GM23338 (cell line): ENCODE results near the gene RC3H2. TPM values are rescaled to one million over a fixed set of nuclear protein-coding genes. Genes with fewer than 3 reads are reported as not detected.
A peak's percentile ranks its signal among the peaks of the same experiment; 100 is the strongest.

Experiments used
- ATAC-seq: fragments of 200-7000 bp; cut with Tn5 transposase; 3 replicates; pipeline ENCODE4 v1.9.1; 2020
- DNase-seq: peaks from one replicate; pipeline ENCODE4 v3.0.0-alpha.2; 2015; ENCODE audit warnings: low spot score
- H2AFZ ChIP-seq: fragments of 200-600 bp; sonication (generic); 2 replicates; pipeline ENCODE4 v1.8.0; 2016; ENCODE audit warnings: antibody characterized with exemption, mild to moderate bottlenecking, moderate library complexity
- H3F3A ChIP-seq: fragments of 200-600 bp; sonication (generic); replicated peaks from 2 replicates; pipeline ENCODE4 v1.8.0; 2017; ENCODE audit warnings: antibody characterized with exemption, mixed run types, low read depth
- H3K27ac ChIP-seq: fragments of 200-600 bp; sonication (generic); 2 replicates; pipeline ENCODE4 v1.6.1; 2016; ENCODE audit warnings: low read depth
- H3K27me3 ChIP-seq: fragments of 200-600 bp; sonication (generic); 2 replicates; pipeline ENCODE4 v1.8.0; 2016; ENCODE audit warnings: mild to moderate bottlenecking, mixed run types, moderate library complexity; ENCODE audit not compliant: insufficient read depth
- H3K36me3 ChIP-seq: fragments of 200-600 bp; sonication (generic); 2 replicates; pipeline ENCODE4 v1.8.0; 2016; ENCODE audit warnings: mild to moderate bottlenecking; ENCODE audit not compliant: insufficient read depth
- H3K4me1 ChIP-seq: fragments of 200-600 bp; sonication (generic); 2 replicates; pipeline ENCODE4 v1.8.0; 2016; ENCODE audit warnings: mild to moderate bottlenecking, moderate library complexity; ENCODE audit not compliant: insufficient read depth
- H3K4me2 ChIP-seq: fragments of 200-600 bp; sonication (generic); 2 replicates; pipeline ENCODE4 v1.7.1; 2017; ENCODE audit warnings: mixed run types
- H3K4me3 ChIP-seq: fragments of 200-600 bp; sonication (generic); 2 replicates; pipeline ENCODE4 v1.6.1; 2016; ENCODE audit warnings: mixed run types
- H3K79me2 ChIP-seq: fragments of 200-600 bp; sonication (generic); replicated peaks from 2 replicates; pipeline ENCODE4 v1.8.0; 2017; ENCODE audit warnings: mild to moderate bottlenecking; ENCODE audit not compliant: insufficient read depth
- H3K9me2 ChIP-seq: fragments of 200-600 bp; sonication (generic); 2 replicates; pipeline ENCODE4 v1.8.0; 2017; ENCODE audit not compliant: insufficient read depth
- H4K20me1 ChIP-seq: fragments of 200-600 bp; sonication (generic); replicated peaks from 2 replicates; pipeline ENCODE4 v1.8.0; 2017; ENCODE audit warnings: mild to moderate bottlenecking; ENCODE audit not compliant: insufficient read depth
- H3K27ac Mint-ChIP-seq: 2 replicates; pipeline ENCODE4 v1.8.0; 2020; ENCODE audit warnings: inconsistent platforms, mild to moderate bottlenecking, moderate library complexity, mixed read lengths
- H3K27me3 Mint-ChIP-seq: 3 replicates; pipeline ENCODE4 v1.8.0; 2022; ENCODE audit warnings: low read depth, mild to moderate bottlenecking, moderate library complexity, mixed read lengths, inconsistent platforms; ENCODE audit not compliant: insufficient read depth, poor library complexity
- H3K36me3 Mint-ChIP-seq: 3 replicates; pipeline ENCODE4 v1.8.0; 2021; ENCODE audit warnings: low read depth, mild to moderate bottlenecking, inconsistent platforms, moderate library complexity, mixed read lengths
- H3K4me1 Mint-ChIP-seq: 3 replicates; pipeline ENCODE4 v1.8.0; 2020; ENCODE audit warnings: mild to moderate bottlenecking, inconsistent platforms, mixed read lengths
- H3K4me3 Mint-ChIP-seq: 3 replicates; pipeline ENCODE4 v1.8.0; 2021; ENCODE audit warnings: moderate library complexity, mild to moderate bottlenecking, inconsistent platforms, mixed read lengths
- H3K9me3 Mint-ChIP-seq: 3 replicates; pipeline ENCODE4 v1.8.0; 2020; ENCODE audit warnings: moderate library complexity, mild to moderate bottlenecking, inconsistent platforms, mixed read lengths
- CREB1 ChIP-seq: fragments of 250-450 bp; sonication (Bioruptor Pico); IDR thresholded peaks from 2 replicates; pipeline ENCODE4 v1.5.0; 2020; ENCODE audit warnings: low read depth, mild to moderate bottlenecking, moderate library complexity
- EZH2 ChIP-seq: fragments of 200-600 bp; sonication (generic); IDR thresholded peaks from one replicate; pipeline ENCODE4 v1.8.0; 2017; ENCODE audit warnings: antibody characterized with exemption, mild to moderate bottlenecking, low read depth; ENCODE audit not compliant: unreplicated experiment
- NANOG ChIP-seq: IDR thresholded peaks from 2 replicates; pipeline ENCODE4 v1.6.1; 2016; ENCODE audit warnings: antibody characterized with exemption, borderline replicate concordance
- POLR2AphosphoS5 ChIP-seq: IDR thresholded peaks from 2 replicates; pipeline ENCODE4 v1.6.1; 2016; ENCODE audit warnings: antibody characterized with exemption, low read depth
- ZNF114 ChIP-seq: fragments of 250-450 bp; sonication (Bioruptor Pico); IDR thresholded peaks from 2 replicates; pipeline ENCODE4 v1.5.0; 2020; ENCODE audit warnings: mild to moderate bottlenecking, moderate library complexity
- ZNF331 ChIP-seq: fragments of 250-450 bp; sonication (Bioruptor Pico); IDR thresholded peaks from 2 replicates; pipeline ENCODE4 v1.5.0; 2020; ENCODE audit warnings: low read depth, mild to moderate bottlenecking, moderate library complexity
- polyA plus RNA-seq: library from polyadenylated mRNA; unstranded; fragments of >200 nt; fragmentation: Nextera tagmentation; extraction: Ambion mirVana; gene quantifications from 2 replicates; pipeline ENCODE4 v1.2.1, GENCODE V29; 2016
- total RNA-seq: library from RNA; depleted of rRNA; stranded (reverse); fragments of >200 nt; shearing (Covaris generic); gene quantifications from 2 replicates; pipeline ENCODE4 v1.2.3, GENCODE V29; 2014
- TF ChIP-seq, protein P1 (sequence below): fragments of 250-450 bp; sonication (Bioruptor Pico); IDR thresholded peaks from 2 replicates; pipeline ENCODE4 v1.5.0; 2020; ENCODE audit warnings: mild to moderate bottlenecking, moderate library complexity
- TF ChIP-seq, protein P2 (sequence below), 2 experiments: fragments of 200-600 bp in 1 of 2; sonication (generic) in 1 of 2; conservative IDR thresholded peaks; 2 replicates each; pipeline versions ENCODE4 v1.5.1 to v1.6.1; 2016 to 2017; ENCODE audit warnings: antibody characterized with exemption in 2 of 2, low read depth in 2 of 2, mild to moderate bottlenecking in 2 of 2, moderate library complexity in 1 of 2
- TF ChIP-seq, protein P3 (sequence below): IDR thresholded peaks from 2 replicates; pipeline ENCODE4 v1.6.1; 2016; ENCODE audit warnings: antibody characterized with exemption

The RC3H2 gene
- total and polyA plus RNA-seq, 2 experiments from 2014 or later, result 24.9 to 37.5 TPM

DNA sequence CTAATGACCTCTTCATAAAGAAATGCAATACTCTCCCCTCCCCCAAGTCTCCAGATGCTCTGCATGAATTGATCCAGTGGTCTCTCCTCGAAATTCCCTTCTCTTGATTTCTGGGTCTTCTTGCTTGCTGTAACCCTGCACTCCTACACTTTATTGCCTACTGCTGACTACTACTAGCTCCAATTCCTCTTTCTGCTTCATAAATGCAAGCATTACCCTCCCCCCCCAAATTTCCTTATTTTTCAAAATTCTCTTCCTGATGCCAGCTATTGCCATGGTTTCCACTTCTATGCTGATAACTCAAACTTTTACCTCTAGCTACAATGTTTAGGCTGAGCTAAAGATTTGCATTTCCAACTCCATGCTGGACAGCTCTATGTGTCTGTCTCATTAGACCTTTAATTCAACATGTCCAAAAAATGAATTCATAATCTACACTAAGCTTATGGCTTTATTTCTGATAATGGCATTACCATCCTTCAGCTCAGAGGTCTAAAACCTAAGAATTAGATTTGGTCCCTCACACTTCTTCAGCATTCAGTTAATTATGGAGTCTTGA is 24.7 kb upstream of the RC3H2 start (continued):
- TF ChIP-seq, protein P1, sequence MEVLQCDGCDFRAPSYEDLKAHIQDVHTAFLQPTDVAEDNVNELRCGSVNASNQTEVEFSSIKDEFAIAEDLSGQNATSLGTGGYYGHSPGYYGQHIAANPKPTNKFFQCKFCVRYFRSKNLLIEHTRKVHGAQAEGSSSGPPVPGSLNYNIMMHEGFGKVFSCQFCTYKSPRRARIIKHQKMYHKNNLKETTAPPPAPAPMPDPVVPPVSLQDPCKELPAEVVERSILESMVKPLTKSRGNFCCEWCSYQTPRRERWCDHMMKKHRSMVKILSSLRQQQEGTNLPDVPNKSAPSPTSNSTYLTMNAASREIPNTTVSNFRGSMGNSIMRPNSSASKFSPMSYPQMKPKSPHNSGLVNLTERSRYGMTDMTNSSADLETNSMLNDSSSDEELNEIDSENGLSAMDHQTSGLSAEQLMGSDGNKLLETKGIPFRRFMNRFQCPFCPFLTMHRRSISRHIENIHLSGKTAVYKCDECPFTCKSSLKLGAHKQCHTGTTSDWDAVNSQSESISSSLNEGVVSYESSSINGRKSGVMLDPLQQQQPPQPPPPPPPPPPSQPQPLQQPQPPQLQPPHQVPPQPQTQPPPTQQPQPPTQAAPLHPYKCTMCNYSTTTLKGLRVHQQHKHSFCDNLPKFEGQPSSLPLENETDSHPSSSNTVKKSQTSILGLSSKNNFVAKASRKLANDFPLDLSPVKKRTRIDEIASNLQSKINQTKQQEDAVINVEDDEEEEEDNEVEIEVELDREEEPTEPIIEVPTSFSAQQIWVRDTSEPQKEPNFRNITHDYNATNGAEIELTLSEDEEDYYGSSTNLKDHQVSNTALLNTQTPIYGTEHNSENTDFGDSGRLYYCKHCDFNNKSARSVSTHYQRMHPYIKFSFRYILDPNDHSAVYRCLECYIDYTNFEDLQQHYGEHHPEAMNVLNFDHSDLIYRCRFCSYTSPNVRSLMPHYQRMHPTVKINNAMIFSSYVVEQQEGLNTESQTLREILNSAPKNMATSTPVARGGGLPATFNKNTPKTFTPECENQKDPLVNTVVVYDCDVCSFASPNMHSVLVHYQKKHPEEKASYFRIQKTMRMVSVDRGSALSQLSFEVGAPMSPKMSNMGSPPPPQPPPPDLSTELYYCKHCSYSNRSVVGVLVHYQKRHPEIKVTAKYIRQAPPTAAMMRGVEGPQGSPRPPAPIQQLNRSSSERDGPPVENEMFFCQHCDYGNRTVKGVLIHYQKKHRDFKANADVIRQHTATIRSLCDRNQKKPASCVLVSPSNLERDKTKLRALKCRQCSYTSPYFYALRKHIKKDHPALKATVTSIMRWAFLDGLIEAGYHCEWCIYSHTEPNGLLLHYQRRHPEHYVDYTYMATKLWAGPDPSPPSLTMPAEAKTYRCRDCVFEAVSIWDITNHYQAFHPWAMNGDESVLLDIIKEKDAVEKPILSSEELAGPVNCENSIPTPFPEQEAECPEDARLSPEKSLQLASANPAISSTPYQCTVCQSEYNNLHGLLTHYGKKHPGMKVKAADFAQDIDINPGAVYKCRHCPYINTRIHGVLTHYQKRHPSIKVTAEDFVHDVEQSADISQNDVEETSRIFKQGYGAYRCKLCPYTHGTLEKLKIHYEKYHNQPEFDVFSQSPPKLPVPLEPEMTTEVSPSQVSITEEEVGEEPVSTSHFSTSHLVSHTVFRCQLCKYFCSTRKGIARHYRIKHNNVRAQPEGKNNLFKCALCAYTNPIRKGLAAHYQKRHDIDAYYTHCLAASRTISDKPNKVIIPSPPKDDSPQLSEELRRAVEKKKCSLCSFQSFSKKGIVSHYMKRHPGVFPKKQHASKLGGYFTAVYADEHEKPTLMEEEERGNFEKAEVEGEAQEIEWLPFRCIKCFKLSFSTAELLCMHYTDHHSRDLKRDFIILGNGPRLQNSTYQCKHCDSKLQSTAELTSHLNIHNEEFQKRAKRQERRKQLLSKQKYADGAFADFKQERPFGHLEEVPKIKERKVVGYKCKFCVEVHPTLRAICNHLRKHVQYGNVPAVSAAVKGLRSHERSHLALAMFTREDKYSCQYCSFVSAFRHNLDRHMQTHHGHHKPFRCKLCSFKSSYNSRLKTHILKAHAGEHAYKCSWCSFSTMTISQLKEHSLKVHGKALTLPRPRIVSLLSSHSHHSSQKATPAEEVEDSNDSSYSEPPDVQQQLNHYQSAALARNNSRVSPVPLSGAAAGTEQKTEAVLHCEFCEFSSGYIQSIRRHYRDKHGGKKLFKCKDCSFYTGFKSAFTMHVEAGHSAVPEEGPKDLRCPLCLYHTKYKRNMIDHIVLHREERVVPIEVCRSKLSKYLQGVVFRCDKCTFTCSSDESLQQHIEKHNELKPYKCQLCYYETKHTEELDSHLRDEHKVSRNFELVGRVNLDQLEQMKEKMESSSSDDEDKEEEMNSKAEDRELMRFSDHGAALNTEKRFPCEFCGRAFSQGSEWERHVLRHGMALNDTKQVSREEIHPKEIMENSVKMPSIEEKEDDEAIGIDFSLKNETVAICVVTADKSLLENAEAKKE, result no peak
- TF ChIP-seq CREB1 (CRISPR knock-in tag), result no peak
- no peak for TF ChIP-seq NANOG
- TF ChIP-seq, protein P2, sequence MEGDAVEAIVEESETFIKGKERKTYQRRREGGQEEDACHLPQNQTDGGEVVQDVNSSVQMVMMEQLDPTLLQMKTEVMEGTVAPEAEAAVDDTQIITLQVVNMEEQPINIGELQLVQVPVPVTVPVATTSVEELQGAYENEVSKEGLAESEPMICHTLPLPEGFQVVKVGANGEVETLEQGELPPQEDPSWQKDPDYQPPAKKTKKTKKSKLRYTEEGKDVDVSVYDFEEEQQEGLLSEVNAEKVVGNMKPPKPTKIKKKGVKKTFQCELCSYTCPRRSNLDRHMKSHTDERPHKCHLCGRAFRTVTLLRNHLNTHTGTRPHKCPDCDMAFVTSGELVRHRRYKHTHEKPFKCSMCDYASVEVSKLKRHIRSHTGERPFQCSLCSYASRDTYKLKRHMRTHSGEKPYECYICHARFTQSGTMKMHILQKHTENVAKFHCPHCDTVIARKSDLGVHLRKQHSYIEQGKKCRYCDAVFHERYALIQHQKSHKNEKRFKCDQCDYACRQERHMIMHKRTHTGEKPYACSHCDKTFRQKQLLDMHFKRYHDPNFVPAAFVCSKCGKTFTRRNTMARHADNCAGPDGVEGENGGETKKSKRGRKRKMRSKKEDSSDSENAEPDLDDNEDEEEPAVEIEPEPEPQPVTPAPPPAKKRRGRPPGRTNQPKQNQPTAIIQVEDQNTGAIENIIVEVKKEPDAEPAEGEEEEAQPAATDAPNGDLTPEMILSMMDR (conservative IDR thresholded peaks at IDR 0.05; ENCODE audit: low read depth in 2 of 2), result no peak
- TF ChIP-seq POLR2AphosphoS5, result no peak

DNA sequence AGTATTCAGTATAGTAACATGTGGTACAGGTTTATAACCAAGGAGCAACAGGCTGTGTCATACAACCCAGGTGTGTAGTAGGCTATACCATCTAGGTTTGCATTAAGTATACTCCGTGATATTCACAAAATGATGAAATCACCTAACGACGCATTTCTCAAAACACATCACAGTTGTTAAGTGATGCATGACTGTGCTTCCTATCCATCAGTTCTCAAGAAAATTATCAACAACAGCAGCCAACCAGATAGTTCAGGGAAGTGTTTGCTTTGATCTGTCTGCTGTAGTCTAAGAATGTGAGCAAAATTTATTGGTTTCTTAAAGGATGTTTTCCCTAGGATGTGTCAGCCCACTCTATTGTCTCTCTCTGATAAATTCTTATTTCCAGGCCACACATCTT is 18.8 kb upstream of the RC3H2 start:
- ATAC-seq (no peak), DNase-seq (no peak)
- H3K4me1 ChIP-seq, result peaks cover 26% of the 10 kb centered on the region
- H3F3A ChIP-seq, result no peaks in the 10 kb centered on the region
- no peak overlapping the region for H3K4me3 Mint-ChIP-seq
- peaks cover 11% of the 10 kb centered on the region; the same call in 1 of the 3 replicates for H3K36me3 Mint-ChIP-seq
- H3K4me1 Mint-ChIP-seq, result peaks cover 22% of the 10 kb centered on the region
- H3K27me3 Mint-ChIP-seq, result no peaks in the 10 kb centered on the region
- H3K4me2 ChIP-seq, result no peak overlapping the region; the same call in 1 of the 2 replicates
- H3K27ac ChIP-seq, result peak overlapping the region; percentile 83
- peaks cover 4% of the 10 kb centered on the region; the same call in 1 of the 2 replicates for H4K20me1 ChIP-seq
- H3K36me3 ChIP-seq, result no peaks in the 10 kb centered on the region
- no peak overlapping the region for H2AFZ ChIP-seq
- H3K9me2 ChIP-seq, result no peaks in the 10 kb centered on the region
- no peaks in the 10 kb centered on the region for H3K9me3 Mint-ChIP-seq
- peaks cover 81% of the 10 kb centered on the region for H3K79me2 ChIP-seq
- TF ChIP-seq, protein P3, sequence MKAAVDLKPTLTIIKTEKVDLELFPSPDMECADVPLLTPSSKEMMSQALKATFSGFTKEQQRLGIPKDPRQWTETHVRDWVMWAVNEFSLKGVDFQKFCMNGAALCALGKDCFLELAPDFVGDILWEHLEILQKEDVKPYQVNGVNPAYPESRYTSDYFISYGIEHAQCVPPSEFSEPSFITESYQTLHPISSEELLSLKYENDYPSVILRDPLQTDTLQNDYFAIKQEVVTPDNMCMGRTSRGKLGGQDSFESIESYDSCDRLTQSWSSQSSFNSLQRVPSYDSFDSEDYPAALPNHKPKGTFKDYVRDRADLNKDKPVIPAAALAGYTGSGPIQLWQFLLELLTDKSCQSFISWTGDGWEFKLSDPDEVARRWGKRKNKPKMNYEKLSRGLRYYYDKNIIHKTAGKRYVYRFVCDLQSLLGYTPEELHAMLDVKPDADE, result no peak
- TF ChIP-seq CREB1 (CRISPR knock-in tag) (no peak), EZH2 (no peak), NANOG (no peak), ZNF331 (CRISPR knock-in tag) (no peak), ZNF114 (no peak)
- TF ChIP-seq, protein P2 (conservative IDR thresholded peaks at IDR 0.05; ENCODE audit: low read depth in 2 of 2), result no peak
- no peak overlapping the region for H3K4me3 ChIP-seq
- H3K27ac Mint-ChIP-seq, result peak overlapping the region; percentile 60
- H3K27me3 ChIP-seq, result no peaks in the 10 kb centered on the region
